H1 (cell line): Measurements from ENCODE around the gene SBSN. TPM values are rescaled to one million over a fixed set of nuclear protein-coding genes. Genes with fewer than 3 reads are reported as not detected.
A peak's percentile ranks its signal among the peaks of the same experiment; 100 is the strongest.

Experiments
- CTCF ChIA-PET: fragments of 300-600 bp; sonication (Branson Sonifier 250); formaldehyde crosslinking; loops from one replicate; lab custom pipeline; 2021; ENCODE audit not compliant: partially characterized antibody; lab: Charles Lee
- POLR2A ChIA-PET: fragments of 300-600 bp; sonication (Branson Sonifier 250); formaldehyde crosslinking; loops from one replicate; lab custom pipeline; 2021; ENCODE audit warnings: inconsistent platforms; ENCODE audit not compliant: partially characterized antibody; lab: Charles Lee
- DNase-seq, 2 experiments: peaks; one replicate each; pipeline versions ENCODE4 v3.0.0 to v3.0.0-alpha.2; 2010 to 2022; ENCODE audit warnings: low spot score in 2 of 2, low read depth in 1 of 2, mixed read lengths in 1 of 2
- FAIRE-seq: peaks from 2 replicates; lab custom pipeline; 2011; peaks lifted over from hg19 to GRCh38; lab: Jason Lieb, UNC
- H2AFZ ChIP-seq: 2 replicates; pipeline ENCODE4 v1.8.1; 2012; ENCODE audit warnings: low read length, inconsistent platforms
- H2AK5ac ChIP-seq: 2 replicates; pipeline ENCODE4 v1.6.1; 2013; ENCODE audit warnings: low read depth, low read length
- H2BK120ac ChIP-seq: replicated peaks from 2 replicates; pipeline ENCODE3; 2013; ENCODE audit warnings: low read depth, low read length, inconsistent platforms
- H2BK12ac ChIP-seq: 2 replicates; pipeline ENCODE4 v1.6.1; 2013; ENCODE audit warnings: low read depth, low read length
- H2BK15ac ChIP-seq: 2 replicates; pipeline ENCODE4 v1.6.1; 2013; ENCODE audit warnings: low read length
- H2BK20ac ChIP-seq: 2 replicates; pipeline ENCODE4 v1.6.1; 2013; ENCODE audit warnings: low read length
- H2BK5ac ChIP-seq: 2 replicates; pipeline ENCODE4 v1.6.1; 2013; ENCODE audit warnings: low read depth, low read length
- H3K14ac ChIP-seq: 2 replicates; pipeline ENCODE4 v1.6.1; 2013; ENCODE audit warnings: inconsistent platforms; ENCODE audit not compliant: insufficient read length
- H3K18ac ChIP-seq: 2 replicates; pipeline ENCODE4 v1.6.1; 2013; ENCODE audit warnings: low read length; ENCODE audit errors: extremely low read depth
- H3K23ac ChIP-seq: 2 replicates; pipeline ENCODE4 v1.6.1; 2013; ENCODE audit warnings: inconsistent platforms; ENCODE audit not compliant: insufficient read length
- H3K23me2 ChIP-seq: 2 replicates; pipeline ENCODE4 v1.6.1; 2013; ENCODE audit warnings: low read depth, low read length
- H3K27ac ChIP-seq: 2 replicates; pipeline ENCODE4 v1.6.1; 2011; ENCODE audit warnings: low read depth, low read length, inconsistent platforms
- H3K27me3 ChIP-seq, 4 experiments: replicated peaks in 1 of 4; 1 replicate in 1 of 4; 2 replicates in 3 of 4; pipeline versions ENCODE4 v1.6.1 to v1.8.1; 2011 to 2013; ENCODE audit warnings: low read length in 3 of 4, mild to moderate bottlenecking in 3 of 4, inconsistent platforms in 2 of 4, mixed read lengths in 2 of 4, moderate library complexity in 1 of 4; ENCODE audit not compliant: control insufficient read depth in 3 of 4, insufficient read depth in 3 of 4; ENCODE audit errors: extremely low read depth in 1 of 4
- H3K36me3 ChIP-seq, 4 experiments: 2 replicates each; pipeline versions ENCODE4 v1.6.1 to v1.8.1; 2011 to 2013; ENCODE audit warnings: mild to moderate bottlenecking in 4 of 4, low read length in 3 of 4, moderate library complexity in 2 of 4, control low read depth in 1 of 4, inconsistent platforms in 1 of 4; ENCODE audit not compliant: insufficient read depth in 4 of 4, control insufficient read depth in 2 of 4
- H3K4ac ChIP-seq: replicated peaks from 2 replicates; pipeline ENCODE3; 2013; ENCODE audit warnings: low read length, low read depth, mixed read lengths, inconsistent platforms; ENCODE audit not compliant: insufficient read length
- H3K4me1 ChIP-seq, 4 experiments: replicated peaks in 1 of 4; 1 replicate in 1 of 4; 2 replicates in 3 of 4; pipeline versions ENCODE4 v1.6.1 to v1.8.1; 2011 to 2013; ENCODE audit warnings: low read length in 3 of 4, inconsistent platforms in 2 of 4, mixed read lengths in 1 of 4; ENCODE audit not compliant: insufficient read depth in 4 of 4, control insufficient read depth in 3 of 4
- H3K4me2 ChIP-seq, 2 experiments: 2 replicates each; pipeline versions ENCODE4 v1.6.1 to v1.8.1; 2011 to 2013; ENCODE audit warnings: low read depth in 2 of 2, low read length in 2 of 2, control low read depth in 1 of 2, inconsistent platforms in 1 of 2, mild to moderate bottlenecking in 1 of 2; ENCODE audit not compliant: insufficient read depth in 1 of 2
- H3K4me3 ChIP-seq, 4 experiments: fragments of 200-600, 300-600 bp in 1 of 4; sonication (generic), shearing (Covaris generic), sonication (Bioruptor Twin) in 1 of 4; 2 replicates each; pipeline versions ENCODE4 v1.5.1 to v1.8.1; 2011 to 2016; ENCODE audit warnings: low read length in 4 of 4, low read depth in 3 of 4, control low read depth in 2 of 4, inconsistent platforms in 2 of 4, mild to moderate bottlenecking in 2 of 4, mixed read lengths in 1 of 4, moderate library complexity in 1 of 4; ENCODE audit not compliant: insufficient read depth in 2 of 4; ENCODE audit errors: extremely low read depth in 1 of 4
- H3K56ac ChIP-seq: replicated peaks from 2 replicates; pipeline ENCODE3; 2013; ENCODE audit warnings: low read depth, mild to moderate bottlenecking, mixed read lengths, low read length, inconsistent platforms; ENCODE audit not compliant: insufficient read length
- H3K79me1 ChIP-seq: 2 replicates; pipeline ENCODE4 v1.6.1; 2013; ENCODE audit warnings: low read depth, low read length, control low read depth
- H3K79me2 ChIP-seq, 2 experiments: 2 replicates each; pipeline versions ENCODE4 v1.6.1 to v1.8.1; 2012 to 2013; ENCODE audit warnings: low read length in 2 of 2, mild to moderate bottlenecking in 2 of 2, inconsistent platforms in 1 of 2; ENCODE audit not compliant: insufficient read depth in 2 of 2, control insufficient read depth in 1 of 2
- H3K9ac ChIP-seq, 4 experiments: replicated peaks in 1 of 4; 1 replicate in 1 of 4; 2 replicates in 3 of 4; pipeline versions ENCODE4 v1.6.1 to v1.8.1; 2011 to 2013; ENCODE audit warnings: low read depth in 3 of 4, low read length in 3 of 4, control low read depth in 2 of 4, mild to moderate bottlenecking in 2 of 4, moderate library complexity in 2 of 4, inconsistent platforms in 1 of 4; ENCODE audit errors: extremely low read depth in 1 of 4
- H3K9me3 ChIP-seq, 2 experiments: 2 replicates each; pipeline versions ENCODE4 v1.6.1 to v1.8.1; 2012 to 2013; ENCODE audit warnings: mild to moderate bottlenecking in 2 of 2, moderate library complexity in 2 of 2, control low read depth in 1 of 2, inconsistent platforms in 1 of 2, low read depth in 1 of 2, low read length in 1 of 2, mixed read lengths in 1 of 2; ENCODE audit not compliant: insufficient read depth in 2 of 2
- H4K20me1 ChIP-seq, 2 experiments: replicated peaks in 1 of 2; 2 replicates each; pipeline versions ENCODE3 to v1.8.1; 2011 to 2013; ENCODE audit warnings: inconsistent platforms in 2 of 2, low read length in 2 of 2, mild to moderate bottlenecking in 1 of 2; ENCODE audit not compliant: insufficient read depth in 2 of 2, control insufficient read depth in 1 of 2
- H4K5ac ChIP-seq: 2 replicates; pipeline ENCODE4 v1.6.1; 2013; ENCODE audit warnings: low read length, low read depth, mixed read lengths, inconsistent platforms; ENCODE audit not compliant: insufficient read length
- H4K8ac ChIP-seq: 2 replicates; pipeline ENCODE4 v1.8.0; 2013; ENCODE audit warnings: mild to moderate bottlenecking, moderate library complexity, low read length, inconsistent platforms; ENCODE audit not compliant: insufficient read depth; ENCODE audit errors: extremely low read depth
- H4K91ac ChIP-seq: replicated peaks from 2 replicates; pipeline ENCODE3; 2013; ENCODE audit warnings: low read length, mixed read lengths, inconsistent platforms; ENCODE audit not compliant: insufficient read length
- CTBP2 ChIP-seq: IDR thresholded peaks from 2 replicates; pipeline ENCODE4 v1.7.0; 2011; ENCODE audit warnings: borderline replicate concordance, mild to moderate bottlenecking, moderate library complexity, mixed read lengths, low read length; ENCODE audit not compliant: insufficient read depth, insufficient read length
- CTCF ChIP-seq, 3 experiments: IDR thresholded peaks; 1 replicate in 2 of 3; 2 replicates in 1 of 3; pipeline versions ENCODE4 v1.5.1 to v1.6.1; 2011; ENCODE audit warnings: low read length in 3 of 3, mild to moderate bottlenecking in 3 of 3, inconsistent platforms in 2 of 3, low read depth in 1 of 3, moderate library complexity in 1 of 3; ENCODE audit not compliant: insufficient read depth in 1 of 3; ENCODE audit errors: control extremely low read depth in 1 of 3
- E2F6 ChIP-seq: IDR thresholded peaks from 2 replicates; pipeline ENCODE4 v1.6.1; 2012; ENCODE audit warnings: inconsistent platforms
- EZH2 ChIP-seq: fragments of 200-600 bp; sonication (generic); IDR thresholded peaks from 2 replicates; pipeline ENCODE4 v1.7.1; 2012; ENCODE audit warnings: low read depth, mild to moderate bottlenecking, moderate library complexity, low read length, inconsistent platforms; ENCODE audit not compliant: severe bottlenecking
- JUN ChIP-seq: IDR thresholded peaks from 2 replicates; pipeline ENCODE4 v1.6.1; 2011; ENCODE audit warnings: low read depth, mild to moderate bottlenecking, improper control_type of control experiment, low read length
- POLR2A ChIP-seq, 2 experiments: IDR thresholded peaks; 1 replicate in 1 of 2; 2 replicates in 1 of 2; pipeline ENCODE4 v1.6.1; 2011; ENCODE audit warnings: low read depth in 2 of 2, low read length in 2 of 2, mild to moderate bottlenecking in 2 of 2; ENCODE audit errors: control extremely low read depth in 1 of 2
- POU5F1 ChIP-seq: IDR thresholded peaks from 2 replicates; pipeline ENCODE4 v1.6.1; 2011; ENCODE audit warnings: low read depth, mild to moderate bottlenecking, low read length, moderate library complexity
- SIX5 ChIP-seq: IDR thresholded peaks from 2 replicates; pipeline ENCODE4 v1.6.1; 2011; ENCODE audit warnings: mild to moderate bottlenecking, low read depth, low read length
- WGBS, 2 experiments: shearing (Covaris generic) in 1 of 2; methylation state at CpG; one replicate each; pipeline versions ENCODE4 v1.1.6 to v1.1.7; 2013 to 2015; ENCODE audit warnings: low lambda C conversion rate in 2 of 2, mixed read lengths in 2 of 2, inconsistent platforms in 1 of 2, low coverage in 1 of 2, missing lambda C conversion rate in 1 of 2; ENCODE audit not compliant: insufficient replicate concordance in 2 of 2, insufficient coverage in 1 of 2, insufficient read length in 1 of 2; ENCODE audit errors: extremely low coverage in 1 of 2, missing lambda C conversion rate in 1 of 2; 5-methylcytosine and 5-hydroxymethylcytosine counted together
- polyA plus RNA-seq, 7 experiments: library from polyadenylated mRNA; depleted of rRNA in 3 of 7; stranded (reverse) in 5 of 7; unstranded in 2 of 7; fragments of >200 nt in 5 of 7; fragments of 200-250 nt in 2 of 7; gene quantifications; 1 replicate in 5 of 7; 2 replicates in 1 of 7; 4 replicates in 1 of 7; pipeline versions ENCODE4 v1.2.1 to v1.2.3, GENCODE V29; 2011 to 2013; ENCODE audit warnings: missing spikeins in 2 of 7, mixed read lengths in 2 of 7
- total RNA-seq: library from RNA; stranded (reverse); fragmentation: NEBNext Ultra II Directional; extraction: Animal tissue kit (Norgen Biotek cat#: 25700); gene quantifications from 2 replicates; pipeline ENCODE4 v1.2.1, GENCODE V29; 2021

The SBSN gene
- total and polyA plus RNA-seq, 2 of the 8 experiments (the other 6 are each of a cell fraction or from before 2014, with no cell fraction given) = not detected

- peaks cover 0 to 4% (median 0%) of the 10 kb centered on the region in 4 experiments; a peak in 1 of 7 replicates for H3K4me1 ChIP-seq
- no peak overlapping the region for H2AFZ ChIP-seq
- H2BK15ac ChIP-seq = 0 out of 2 replicates have a peak overlapping the region, but pooled peaks have one; percentile 88
- no peak overlapping the region for H3K4me2 ChIP-seq
- no peak overlapping the region for H2BK12ac ChIP-seq
- no peaks in the 10 kb centered on the region for H3K79me2 ChIP-seq
- H4K91ac ChIP-seq = no peak overlapping the region
- H2BK5ac ChIP-seq = no peak overlapping the region
- no peak overlapping the region for H3K18ac ChIP-seq
- no peaks in the 10 kb centered on the region for H3K79me1 ChIP-seq
- DNase-seq (no peak), FAIRE-seq (no peak)
- POLR2A ChIA-PET = interaction anchor here (1.0 kb wide), 1 partner anchor 55 kb away, joined by 3 read pairs; no protein-coding TSS in a partner anchor
- no peak overlapping the region for H3K56ac ChIP-seq
- H3K9me3 ChIP-seq = no peaks in the 10 kb centered on the region; a peak in 1 of 4 replicates
- no peak overlapping the region for H4K5ac ChIP-seq
- peaks cover 0 to 4% (median 2%) of the 10 kb centered on the region in 4 experiments; a peak in 5 of 7 replicates for H3K27me3 ChIP-seq
- H3K9ac ChIP-seq = no peak overlapping the region
- no peak overlapping the region for H2BK20ac ChIP-seq
- peaks cover 0 to 2% of the 10 kb centered on the region in 2 experiments for H4K20me1 ChIP-seq
- no peak overlapping the region for H2BK120ac ChIP-seq
- CTCF ChIA-PET = interaction anchor here (0.9 to 3.1 kb wide), 8 partner anchors 9 to 116 kb away, joined by 3 to 19 read pairs (median 6); no protein-coding TSS in a partner anchor
- no peak overlapping the region for H3K23ac ChIP-seq
- H3K27ac ChIP-seq = no peak overlapping the region
- H2AK5ac ChIP-seq = no peak overlapping the region
- H3K14ac ChIP-seq = no peak overlapping the region
- no peak overlapping the region for H3K4ac ChIP-seq
- no peaks in the 10 kb centered on the region for H3K36me3 ChIP-seq
- no peak overlapping the region for H3K4me3 ChIP-seq
- 93% methylated on average over 12 of the region's 12 CpGs; no CpG with 5 or more reads in 1 of the 2 experiments for WGBS, 2 experiments
- no peaks in the 10 kb centered on the region for H3K23me2 ChIP-seq
- H4K8ac ChIP-seq = no peak overlapping the region
- no peak for TF ChIP-seq EZH2
- no peak for TF ChIP-seq SIX5
- TF ChIP-seq POLR2A (IDR thresholded peaks at IDR 0.05; ENCODE audit: control extremely low read depth in 1 of 2, low read depth in 2 of 2, low read length in 2 of 2) = no peak
- no peak for TF ChIP-seq E2F6
- no peak for TF ChIP-seq JUN
- TF ChIP-seq CTBP2 = no peak
- TF ChIP-seq POU5F1 = no peak
- no peak for TF ChIP-seq CTCF (IDR thresholded peaks at IDR 0.05; ENCODE audit: control extremely low read depth in 1 of 3, insufficient read depth in 1 of 3, low read depth in 1 of 3, low read length in 3 of 3)
These were observed 37.1 kb upstream of the SBSN start for GRCh38 chr19:35565016-35565856.
